Measurements from ENCODE around the gene GLP2R. TPM values are rescaled to one million over a fixed set of nuclear protein-coding genes. Genes with fewer than 3 reads are reported as not detected.
"Not testable (repeated sequence)": the region's sequence is repeated elsewhere in the genome, so short reads cannot be mapped to it uniquely, and the experiment has no call there.

Gene GLP2R
- total and polyA plus RNA-seq, 2 of the 13 experiments (the other 11 are each of a cell fraction or from before 2014, with no cell fraction given) = 0.65 to 1.4 TPM

- Histone ChIP-seq H3K4me2 (ENCODE audit: low read depth, low read length) (no peak overlapping the region), H3K79me2 (ENCODE audit: insufficient read depth, low read length) (no peaks in the 10 kb centered on the region), H3K27ac (ENCODE audit: extremely low read length, insufficient read depth, low read length) (no peak overlapping the region), H2AFZ (ENCODE audit: low read length) (no peak overlapping the region), H3K36me3 (replicated peaks in 1 of 2; ENCODE audit: control insufficient read depth in 1 of 2, insufficient read depth in 2 of 2, low read length in 2 of 2) (no peaks in the 10 kb centered on the region), H3K27me3 (ENCODE audit: control insufficient read depth in 1 of 2, insufficient read depth in 2 of 2, low read length in 2 of 2) (peaks cover 2 to 23% of the 10 kb centered on the region in 2 experiments; a peak in 3 of 5 replicates), H3K9me3 (ENCODE audit: low read length) (no peaks in the 10 kb centered on the region), H4K20me1 (ENCODE audit: insufficient read depth, low read length) (no peaks in the 10 kb centered on the region), H3K4me3 (replicated peaks in 1 of 3; ENCODE audit: insufficient read depth in 1 of 3, low read depth in 2 of 3, low read length in 3 of 3) (no peak overlapping the region), H3K4me1 (ENCODE audit: insufficient read depth, low read length) (no peaks in the 10 kb centered on the region), H3K9ac (ENCODE audit: insufficient read depth, low read depth, low read length) (no peak overlapping the region)
- FAIRE-seq (no peak), DNase-seq (ENCODE audit: low spot score) (no peak), ATAC-seq (no peak)
- ChIA-PET CTCF (ENCODE audit: low intra/inter-chr PET ratio, low total read pairs) (no interaction called here), POLR2A (no interaction called here)
- in situ Hi-C loops (cut with HindIII; ENCODE audit: extremely low pct_ligation_motif_present, low pct_unique_long_range_greater_than_20kb) = no loop called here
- no CpG with 5 or more reads among the region's 5 CpGs for WGBS (ENCODE audit: low lambda C conversion rate)
- no TSS peak for BruUV-seq (replicated peaks)
- TF ChIP-seq ZFP82 (CRISPR knock-in tag; IDR thresholded peaks at IDR 0.05; ENCODE audit: borderline replicate concordance) = no peak
- TF ChIP-seq KLF11 (CRISPR knock-in tag; IDR thresholded peaks at IDR 0.05) = no peak
- TF ChIP-seq KLF13 (CRISPR knock-in tag; IDR thresholded peaks at IDR 0.05) = no peak
- TF ChIP-seq MEIS1 (CRISPR knock-in tag; IDR thresholded peaks at IDR 0.05; ENCODE audit: borderline replicate concordance) = no peak
- no peak for TF ChIP-seq ZNF572 (CRISPR knock-in tag; IDR thresholded peaks at IDR 0.05)
- TF ChIP-seq RELA (CRISPR knock-in tag; IDR thresholded peaks at IDR 0.05) = no peak
- no peak for TF ChIP-seq MAZ (IDR thresholded peaks at IDR 0.05; ENCODE audit: borderline replicate concordance, low read depth, low read length)
- no peak for TF ChIP-seq MAZ (CRISPR knock-in tag; IDR thresholded peaks at IDR 0.05; ENCODE audit: low read depth)
- TF ChIP-seq AHR (CRISPR knock-in tag; IDR thresholded peaks at IDR 0.05) = no peak
- no peak for TF ChIP-seq NPAS2 (CRISPR knock-in tag; IDR thresholded peaks at IDR 0.05; ENCODE audit: borderline replicate concordance)
- TF ChIP-seq PRMT3 (CRISPR knock-in tag; IDR thresholded peaks at IDR 0.05; ENCODE audit: borderline replicate concordance, low read depth) = no peak
- no peak for TF ChIP-seq KLF6 (CRISPR knock-in tag; IDR thresholded peaks at IDR 0.05)
- TF ChIP-seq U2AF2 (IDR thresholded peaks at IDR 0.05; ENCODE audit: low read depth, low read length) = no peak
- no peak for TF ChIP-seq NRL (CRISPR knock-in tag; IDR thresholded peaks at IDR 0.05; ENCODE audit: borderline replicate concordance)
- TF ChIP-seq DRAP1 (CRISPR knock-in tag; IDR thresholded peaks at IDR 0.05) = no peak
- TF ChIP-seq RXRB (CRISPR knock-in tag; IDR thresholded peaks at IDR 0.05; ENCODE audit: borderline replicate concordance) = no peak
- no peak for TF ChIP-seq ZNF562 (CRISPR knock-in tag; IDR thresholded peaks at IDR 0.05; ENCODE audit: borderline replicate concordance)
- no peak for TF ChIP-seq PITX1 (CRISPR knock-in tag; IDR thresholded peaks at IDR 0.05)
- intact Hi-C loops (cut with micrococcal nuclease; ENCODE audit: unreplicated experiment) = no loop called here
These were observed 93.2 kb downstream of the GLP2R start for GRCh38 chr17:9918804-9919352.

- 43% methylated on average over 13 of the region's 13 CpGs for WGBS (ENCODE audit: low lambda C conversion rate)
- POLR2A ChIA-PET; DNase-seq (ENCODE audit: low spot score); H3K9ac ChIP-seq (ENCODE audit: insufficient read depth, low read depth, low read length); H3K27ac ChIP-seq (ENCODE audit: extremely low read length, insufficient read depth, low read length); ATAC-seq; FAIRE-seq; intact Hi-C loops (cut with micrococcal nuclease; ENCODE audit: unreplicated experiment); in situ Hi-C loops (cut with HindIII; ENCODE audit: extremely low pct_ligation_motif_present, low pct_unique_long_range_greater_than_20kb); H3K4me1 ChIP-seq (ENCODE audit: insufficient read depth, low read length); H3K4me2 ChIP-seq (ENCODE audit: low read depth, low read length); H3K79me2 ChIP-seq (ENCODE audit: insufficient read depth, low read length); H3K9me3 ChIP-seq (ENCODE audit: low read length); H3K36me3 ChIP-seq (replicated peaks in 1 of 2; ENCODE audit: control insufficient read depth in 1 of 2, insufficient read depth in 2 of 2, low read length in 2 of 2); CTCF ChIA-PET (ENCODE audit: low intra/inter-chr PET ratio, low total read pairs); H4K20me1 ChIP-seq (ENCODE audit: insufficient read depth, low read length); BruUV-seq (replicated peaks); H2AFZ ChIP-seq (ENCODE audit: low read length); H3K4me3 ChIP-seq (replicated peaks in 1 of 3; ENCODE audit: insufficient read depth in 1 of 3, low read depth in 2 of 3, low read length in 3 of 3): not testable (repeated sequence)
- peaks cover 3 to 26% of the 10 kb centered on the region in 2 experiments; a peak in 3 of 5 replicates for H3K27me3 ChIP-seq (ENCODE audit: control insufficient read depth in 1 of 2, insufficient read depth in 2 of 2, low read length in 2 of 2)
These were observed 95.5 kb downstream of the GLP2R start for GRCh38 chr17:9921216-9921615.
